HG03520 (cell line): ENCODE results near the gene CD93.

ENCODE experiments used
- ATAC-seq: cut with Tn5 transposase; IDR thresholded peaks from one replicate; pipeline ENCODE4 v1.9.1; 2021; ENCODE audit warnings: mild to moderate bottlenecking, moderate library complexity; ENCODE audit not compliant: unreplicated experiment

The CD93 gene

GRCh38 chr20:23039136-23039875, 46.8 kb downstream of the CD93 start:
- no peak for ATAC-seq

DNA sequence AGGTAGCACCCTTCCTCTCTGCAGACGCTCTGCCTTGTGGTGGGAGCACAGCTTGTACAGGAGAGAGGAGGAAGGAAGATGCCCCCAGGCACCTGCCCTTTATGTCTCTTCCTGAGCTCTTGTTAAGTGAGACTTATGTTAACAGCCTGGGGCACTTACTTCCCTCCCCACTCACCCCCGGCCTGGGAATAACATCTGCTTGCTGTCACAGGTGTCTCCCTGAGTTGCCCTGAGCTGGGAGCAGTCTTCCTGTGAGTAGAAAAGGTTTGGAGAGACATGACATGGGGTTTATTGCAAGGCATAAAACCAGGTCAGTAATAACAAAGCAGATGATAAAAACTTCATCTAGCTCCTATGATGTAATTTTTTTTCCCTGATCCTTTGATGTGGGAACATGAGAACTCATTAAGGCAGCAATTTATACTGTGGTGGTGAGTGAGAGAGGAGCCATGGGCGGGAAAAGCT, 49.1 kb downstream of the CD93 start:
- ATAC-seq, result no peak

- no peak for ATAC-seq
Observed at GRCh38 chr20:23036371-23036770, 49.8 kb downstream of the CD93 start.

- ATAC-seq, result no peak
Observed at GRCh38 chr20:23035731-23036130, 50.4 kb downstream of the CD93 start.

- no peak for ATAC-seq
Observed at GRCh38 chr20:23034721-23035671, 51.1 kb downstream of the CD93 start, which contains the start of gene SSTR4. TSS of gene SSTR4 (plus strand) at chr20:23035312. CDS start at chr20:23035484, 172 bp downstream.

- no peak for ATAC-seq
Observed at GRCh38 chr20:23033918-23034317, 52.2 kb downstream of the CD93 start.

DNA sequence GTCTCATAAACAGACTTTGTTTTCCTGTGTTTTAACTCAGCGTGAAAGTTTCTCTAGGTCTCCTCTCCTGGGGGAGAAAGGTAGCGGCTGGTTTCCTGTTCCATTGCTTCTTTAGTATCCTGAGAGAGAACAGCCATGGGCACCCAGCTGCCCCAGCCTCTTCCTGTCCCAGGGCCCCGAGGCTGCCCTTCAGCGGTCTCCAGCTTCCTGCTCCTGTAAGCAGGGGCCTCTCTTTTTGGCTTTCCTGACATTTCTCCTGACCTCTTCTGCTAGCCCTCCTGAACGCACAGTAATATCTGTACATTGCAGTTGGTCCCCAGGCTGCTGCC, 53.4 kb downstream of the CD93 start:
- no peak for ATAC-seq

DNA sequence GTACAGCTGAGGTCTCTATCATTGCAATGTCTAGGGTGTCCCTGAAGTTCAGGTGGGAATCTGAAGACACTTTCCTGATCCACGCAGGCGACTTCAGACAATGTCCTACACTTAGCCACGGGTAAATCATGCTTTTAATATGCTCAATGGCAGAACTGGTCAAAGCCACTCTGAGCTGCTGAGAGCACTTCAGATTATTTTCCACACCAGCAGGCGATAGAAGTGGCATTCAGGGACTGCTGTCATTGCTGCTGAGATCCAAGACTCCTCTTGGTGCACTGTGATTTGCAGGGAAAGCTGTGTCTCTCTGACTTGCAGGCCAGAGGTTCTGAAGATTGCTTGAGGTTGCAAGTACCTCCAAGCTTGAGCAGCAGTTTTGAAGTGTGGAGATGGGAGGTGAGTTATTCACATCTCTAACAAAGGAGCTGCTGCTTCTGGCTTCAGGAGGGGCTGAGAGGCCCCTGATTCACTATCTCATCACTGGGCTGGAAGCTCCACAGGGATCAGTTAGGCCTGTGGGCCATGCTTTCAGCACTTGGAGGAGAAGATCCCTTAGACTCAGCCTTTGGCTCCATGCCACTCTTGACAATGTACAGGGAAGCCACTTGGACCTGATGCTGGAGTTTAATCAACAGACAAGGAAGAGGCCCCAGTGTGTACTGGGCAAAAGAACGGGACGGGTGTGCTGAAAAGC, 53.9 kb downstream of the CD93 start:
- ATAC-seq, result no peak

DNA sequence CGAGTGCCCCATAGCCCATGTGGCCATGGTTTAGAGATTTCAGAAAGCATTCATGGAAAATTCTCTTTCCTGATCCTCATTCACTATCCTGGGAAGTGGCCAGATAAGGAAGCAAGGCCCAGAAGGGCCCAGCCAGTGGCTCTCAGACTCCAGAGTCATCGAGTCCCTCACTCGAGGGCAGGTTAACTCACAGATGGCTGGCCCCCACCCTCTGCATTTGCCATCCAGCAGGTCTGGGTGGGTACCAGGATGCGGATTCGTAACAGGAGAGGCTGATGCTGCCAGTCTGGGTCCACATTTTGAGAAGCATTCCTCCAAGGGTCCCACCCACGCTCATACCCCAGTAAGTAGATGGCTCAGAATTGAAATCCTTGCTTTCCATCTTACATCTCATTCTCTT, 54.8 kb downstream of the CD93 start:
- ATAC-seq, result no peak
